ENCODE results near the gene CTNNA2. TPM values are rescaled to one million over a fixed set of nuclear protein-coding genes. Genes with fewer than 3 reads are reported as not detected.

CTNNA2 gene
- total RNA-seq, 4 donors from 2014 or later: 0.40 to 1.7 (median 1.5) TPM; not detected in 1

DNA sequence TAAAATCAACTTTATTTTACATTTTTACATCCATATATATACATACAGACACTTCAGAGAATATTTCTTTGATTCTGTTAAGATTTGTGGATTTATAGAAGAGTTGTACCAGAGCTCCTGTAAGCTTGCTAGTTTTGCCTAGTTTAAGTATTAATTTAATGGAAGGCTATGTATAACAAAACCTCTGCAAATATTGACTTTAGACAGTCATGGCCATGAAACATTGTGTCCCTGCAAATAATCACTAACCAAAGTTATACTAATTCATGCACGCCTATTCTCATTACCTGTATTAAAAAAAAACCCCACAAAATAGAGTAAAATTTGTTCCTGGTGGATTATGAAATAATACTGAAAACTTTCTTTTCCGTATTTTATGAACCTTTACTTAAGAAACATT is 379.3 kb downstream of the CTNNA2 start:
- H3K4me1 ChIP-seq: no peaks in the 10 kb centered on the region
- H3K9me3 ChIP-seq: no peaks in the 10 kb centered on the region
- no peaks in the 10 kb centered on the region for H3K27me3 ChIP-seq
- H3K27ac ChIP-seq: no peak overlapping the region
- 62 to 79% methylated on average over 2 of the region's 2 CpGs for WGBS, 2 donors (ENCODE audit: low coverage in 1 of 2)
- no peaks in the 10 kb centered on the region for H3K36me3 ChIP-seq
- intact Hi-C loops (cut with DNase I; ENCODE audit: low total_unique reads): no loop called here
- TF ChIP-seq EP300 (IDR thresholded peaks at IDR 0.05; ENCODE audit: low read depth) (no peak), POLR2AphosphoS5 (IDR thresholded peaks at IDR 0.05) (no peak)
- TF ChIP-seq, protein P1, sequence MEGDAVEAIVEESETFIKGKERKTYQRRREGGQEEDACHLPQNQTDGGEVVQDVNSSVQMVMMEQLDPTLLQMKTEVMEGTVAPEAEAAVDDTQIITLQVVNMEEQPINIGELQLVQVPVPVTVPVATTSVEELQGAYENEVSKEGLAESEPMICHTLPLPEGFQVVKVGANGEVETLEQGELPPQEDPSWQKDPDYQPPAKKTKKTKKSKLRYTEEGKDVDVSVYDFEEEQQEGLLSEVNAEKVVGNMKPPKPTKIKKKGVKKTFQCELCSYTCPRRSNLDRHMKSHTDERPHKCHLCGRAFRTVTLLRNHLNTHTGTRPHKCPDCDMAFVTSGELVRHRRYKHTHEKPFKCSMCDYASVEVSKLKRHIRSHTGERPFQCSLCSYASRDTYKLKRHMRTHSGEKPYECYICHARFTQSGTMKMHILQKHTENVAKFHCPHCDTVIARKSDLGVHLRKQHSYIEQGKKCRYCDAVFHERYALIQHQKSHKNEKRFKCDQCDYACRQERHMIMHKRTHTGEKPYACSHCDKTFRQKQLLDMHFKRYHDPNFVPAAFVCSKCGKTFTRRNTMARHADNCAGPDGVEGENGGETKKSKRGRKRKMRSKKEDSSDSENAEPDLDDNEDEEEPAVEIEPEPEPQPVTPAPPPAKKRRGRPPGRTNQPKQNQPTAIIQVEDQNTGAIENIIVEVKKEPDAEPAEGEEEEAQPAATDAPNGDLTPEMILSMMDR (IDR thresholded peaks at IDR 0.05): no peak
- no peak for DNase-seq
- H3K4me3 ChIP-seq: no peak overlapping the region
- in situ Hi-C loops (cut with MboI; ENCODE audit: low pct_ligation_motif_present in 1 of 4, low pct_unique_long_range_greater_than_20kb in 1 of 4, low sequenced_read_pairs in 3 of 4): no loop called here

- no peaks in the 10 kb centered on the region for H3K27me3 ChIP-seq
- in situ Hi-C loops (cut with MboI; ENCODE audit: low pct_ligation_motif_present in 1 of 4, low pct_unique_long_range_greater_than_20kb in 1 of 4, low sequenced_read_pairs in 3 of 4): no loop called here
- 71 to 90% methylated on average over 3 to 4 of the region's 4 CpGs for WGBS, 2 donors (ENCODE audit: low coverage in 1 of 2)
These were observed 386.3 kb downstream of the CTNNA2 start for GRCh38 chr2:79899196-79899595.

DNA sequence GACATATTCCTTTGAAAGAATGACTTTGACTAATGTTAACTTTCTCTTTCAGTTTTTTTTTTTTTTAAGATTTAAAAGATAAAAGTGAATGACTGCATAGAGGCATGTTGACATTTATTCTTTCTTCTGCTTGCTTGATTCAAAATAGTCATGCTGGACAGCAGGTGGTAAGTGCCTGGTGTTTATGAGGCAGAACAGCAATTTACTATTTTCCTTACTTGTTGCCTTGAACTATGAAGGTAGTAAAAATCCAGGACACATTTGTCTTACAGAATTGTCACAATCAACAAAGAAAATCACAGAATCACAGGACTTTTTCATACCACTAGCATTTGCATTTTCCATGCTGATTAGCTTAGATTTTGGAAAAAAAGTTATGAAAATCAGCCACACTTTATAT is 388.3 kb downstream of the CTNNA2 start:
- no peak overlapping the region for H3K4me3 ChIP-seq
- H3K27ac ChIP-seq: no peak overlapping the region
- H3K27me3 ChIP-seq: no peaks in the 10 kb centered on the region
- intact Hi-C loops (cut with DNase I; ENCODE audit: low total_unique reads) (no loop called here), in situ Hi-C loops (cut with MboI; ENCODE audit: low pct_ligation_motif_present in 1 of 4, low pct_unique_long_range_greater_than_20kb in 1 of 4, low sequenced_read_pairs in 3 of 4) (no loop called here)
- no peaks in the 10 kb centered on the region for H3K4me1 ChIP-seq
- no peak for DNase-seq
- H3K36me3 ChIP-seq: no peaks in the 10 kb centered on the region
- H3K9me3 ChIP-seq: no peaks in the 10 kb centered on the region
- TF ChIP-seq POLR2A (IDR thresholded peaks at IDR 0.05) (no peak), POLR2AphosphoS5 (IDR thresholded peaks at IDR 0.05) (no peak), EP300 (IDR thresholded peaks at IDR 0.05; ENCODE audit: low read depth) (no peak)
- TF ChIP-seq, protein P1 (IDR thresholded peaks at IDR 0.05): no peak

More at GRCh38 chr2:79899196-79899595, 386.3 kb downstream of the CTNNA2 start:
- no peak for DNase-seq
- Histone ChIP-seq H3K4me3 (no peak overlapping the region), H3K9me3 (no peaks in the 10 kb centered on the region), H3K27ac (no peak overlapping the region), H3K36me3 (no peaks in the 10 kb centered on the region), H3K4me1 (no peaks in the 10 kb centered on the region)
- TF ChIP-seq, protein P1 (IDR thresholded peaks at IDR 0.05): no peak
- intact Hi-C loops (cut with DNase I; ENCODE audit: low total_unique reads): no loop called here

- no peaks in the 10 kb centered on the region for H3K9me3 ChIP-seq
- in situ Hi-C loops (cut with MboI; ENCODE audit: low pct_ligation_motif_present in 1 of 4, low pct_unique_long_range_greater_than_20kb in 1 of 4, low sequenced_read_pairs in 3 of 4): no loop called here
- H3K36me3 ChIP-seq: no peaks in the 10 kb centered on the region
- no peaks in the 10 kb centered on the region for H3K27me3 ChIP-seq
- no peaks in the 10 kb centered on the region for H3K4me1 ChIP-seq
- TF ChIP-seq EP300 (IDR thresholded peaks at IDR 0.05; ENCODE audit: low read depth) (no peak), POLR2AphosphoS5 (IDR thresholded peaks at IDR 0.05) (no peak), POLR2A (IDR thresholded peaks at IDR 0.05) (no peak)
- TF ChIP-seq, protein P1 (IDR thresholded peaks at IDR 0.05): no peak
- no peak overlapping the region for H3K4me3 ChIP-seq
- intact Hi-C loops (cut with DNase I; ENCODE audit: low total_unique reads): no loop called here
- no peak overlapping the region for H3K27ac ChIP-seq
- no peak for DNase-seq
- 85 to 93% methylated on average over 2 to 5 of the region's 5 CpGs for WGBS, 2 donors (ENCODE audit: low coverage in 1 of 2)
These were observed 390.6 kb downstream of the CTNNA2 start for GRCh38 chr2:79903222-79904000.

Measured in transverse colon (tissue), 4 donors.